ENCODE results near the gene LIPK. TPM values are rescaled to one million over a fixed set of nuclear protein-coding genes. Genes with fewer than 3 reads are reported as not detected.

The LIPK gene
- polyA plus RNA-seq, 3 donors, result not detected

DNA sequence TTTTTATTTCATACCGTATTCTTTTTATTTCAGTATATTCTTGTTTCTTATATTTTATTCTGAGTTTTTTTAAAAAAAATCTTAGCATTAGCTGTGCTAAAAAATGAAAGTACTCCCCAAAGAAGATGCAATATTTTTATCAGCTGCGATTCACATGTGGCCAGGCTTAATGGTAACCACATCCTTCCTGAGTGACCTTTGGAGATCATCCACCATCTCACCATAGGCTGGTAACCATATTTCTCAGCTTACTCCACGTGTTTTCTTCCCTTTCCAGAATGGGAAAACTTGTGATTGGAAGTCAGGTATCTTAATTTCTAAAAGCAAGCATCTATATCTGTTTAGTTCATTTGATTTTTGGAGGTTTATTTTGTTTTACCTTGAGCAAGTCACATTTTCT lies 77.7 kb downstream of the LIPK start:
- no peak for DNase-seq

DNA sequence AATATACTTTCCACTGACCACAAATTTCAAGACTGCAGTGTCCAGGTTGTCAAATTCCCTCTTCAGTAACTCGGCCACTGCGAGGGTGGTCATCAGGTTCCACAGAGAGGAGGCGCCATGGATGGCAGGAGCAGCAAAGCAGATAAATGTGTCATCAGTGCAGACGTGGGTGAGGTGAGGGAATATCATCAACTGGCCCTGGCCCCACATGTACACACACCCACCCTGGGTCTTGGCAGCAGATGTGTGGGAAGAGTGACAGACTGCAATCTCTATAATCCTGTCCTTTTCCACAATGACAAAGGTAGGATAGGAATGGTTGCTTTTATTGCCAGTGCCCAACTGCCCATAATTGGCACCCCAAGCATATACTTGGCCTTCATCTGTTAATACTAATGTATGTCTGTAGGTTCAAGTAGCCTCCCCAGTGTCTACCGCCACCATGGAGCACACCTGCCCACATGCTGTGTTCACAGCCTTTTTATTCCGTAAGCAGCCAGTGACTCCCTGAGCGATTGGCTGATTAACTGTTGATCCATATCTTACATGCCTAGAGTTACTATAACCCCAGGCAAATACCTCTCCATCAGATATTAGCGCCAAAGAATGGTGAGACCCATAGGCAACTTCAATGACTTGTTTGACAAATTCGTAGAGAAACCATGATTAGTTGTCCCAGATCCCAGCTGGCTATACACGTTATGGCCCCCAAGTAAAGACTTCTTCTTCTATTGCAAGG lies 80.2 kb downstream of the LIPK start:
- DNase-seq, result no peak

DNA sequence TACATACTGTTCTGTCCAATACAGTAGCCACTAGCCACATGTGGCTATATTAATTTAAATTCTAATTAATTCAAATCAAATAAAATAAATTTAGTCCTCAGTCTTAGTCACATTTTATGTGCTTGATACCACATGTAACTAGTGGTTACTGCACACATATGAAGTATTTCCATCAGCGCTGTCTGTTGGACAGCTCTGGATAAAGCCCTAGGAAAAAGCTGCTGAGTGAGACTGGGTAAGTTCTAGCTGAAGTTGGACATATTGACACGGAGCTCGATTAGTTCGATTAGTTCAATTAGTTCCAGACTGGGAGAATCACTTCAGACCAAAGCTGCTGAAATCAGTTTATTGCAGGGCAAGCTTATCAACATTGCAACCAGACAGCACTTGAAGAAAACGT lies 81.4 kb downstream of the LIPK start:
- no peak for DNase-seq

DNA sequence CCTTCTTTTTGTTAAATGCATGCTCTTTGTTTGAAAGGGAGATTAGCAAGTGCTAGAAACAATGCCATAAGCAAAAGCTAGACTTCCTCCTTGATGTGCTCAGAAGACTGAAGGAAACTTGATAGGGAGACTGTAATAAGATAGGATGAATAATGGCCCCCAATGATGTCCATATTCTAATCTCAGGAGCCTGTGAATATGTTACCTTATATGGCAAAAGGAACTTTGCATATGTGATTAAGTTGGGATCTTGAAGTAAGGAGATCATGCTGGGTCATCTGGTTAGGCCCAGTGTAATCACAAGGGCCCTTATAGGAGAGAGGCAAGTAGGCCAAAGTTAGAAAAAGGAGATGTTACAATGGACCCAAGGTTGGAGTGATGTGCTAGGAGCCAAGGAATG lies 82.9 kb downstream of the LIPK start:
- DNase-seq, result no peak

DNA sequence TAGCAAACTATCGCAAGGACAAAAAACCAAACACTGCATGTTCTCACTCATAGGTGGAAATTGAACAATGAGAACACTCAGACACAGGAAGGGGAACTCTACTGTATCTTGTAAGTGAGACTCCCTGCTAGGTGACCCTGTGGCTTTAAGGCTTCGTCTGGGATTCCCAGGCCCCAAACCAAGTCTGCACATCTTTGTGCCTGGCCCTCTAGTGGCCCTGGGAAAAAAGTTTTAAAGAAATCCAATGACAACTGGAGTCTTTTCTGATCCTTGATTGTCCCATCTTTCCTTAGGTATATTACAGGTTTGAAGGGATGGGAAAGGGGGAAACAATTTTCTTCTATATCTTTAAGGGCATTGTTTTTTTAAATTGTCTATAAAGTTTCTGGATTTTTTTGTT lies 85.9 kb downstream of the LIPK start:
- peak; percentile 10 for DNase-seq

DNA sequence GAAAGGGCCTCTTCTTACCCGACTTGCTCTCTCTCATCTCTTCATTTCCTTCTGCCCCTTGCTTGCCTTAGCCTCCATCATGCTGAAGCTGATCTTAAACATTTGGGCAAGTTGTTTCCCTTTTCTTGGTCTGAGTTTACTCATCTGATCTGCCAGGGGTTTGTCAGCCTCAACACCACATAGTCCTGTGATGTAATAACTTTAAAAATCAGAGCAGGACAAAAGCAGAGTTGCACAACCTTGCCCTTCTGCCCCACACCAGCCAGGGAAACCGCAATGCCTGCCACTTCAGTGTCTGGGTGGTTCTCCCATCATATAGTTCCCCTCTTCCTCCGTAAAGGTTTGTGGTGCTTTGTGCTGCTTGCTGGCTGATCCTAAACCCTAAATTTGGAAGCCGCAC lies 86.6 kb downstream of the LIPK start:
- no peak for DNase-seq

DNA sequence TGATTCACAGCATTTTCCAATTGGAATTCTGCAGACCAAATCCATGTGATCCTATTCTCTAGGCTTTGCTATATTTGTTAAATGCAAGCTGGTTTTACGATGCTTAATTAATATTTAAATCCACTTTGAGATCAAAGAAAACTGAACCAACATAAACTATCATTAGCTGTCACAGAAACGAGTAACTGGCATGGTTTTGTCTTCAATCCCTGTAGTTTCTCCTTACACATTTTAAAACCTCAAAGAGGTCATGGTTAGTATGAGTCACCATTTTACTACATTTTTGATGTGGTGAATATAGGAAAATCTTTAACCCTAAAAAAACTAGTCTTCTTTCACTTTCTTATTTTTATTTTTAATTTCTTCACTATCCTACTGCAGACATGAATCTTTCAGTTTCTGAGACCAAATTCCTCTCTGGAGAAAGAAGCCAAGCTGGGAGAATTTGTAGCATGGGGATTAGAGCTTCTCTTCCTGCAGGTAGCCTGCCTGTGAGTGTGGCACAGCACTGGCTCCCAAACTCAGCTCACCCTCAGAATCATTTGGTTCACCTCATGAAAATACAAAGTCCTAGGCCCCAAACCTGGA lies 87.8 kb downstream of the LIPK start:
- no peak for DNase-seq

DNA sequence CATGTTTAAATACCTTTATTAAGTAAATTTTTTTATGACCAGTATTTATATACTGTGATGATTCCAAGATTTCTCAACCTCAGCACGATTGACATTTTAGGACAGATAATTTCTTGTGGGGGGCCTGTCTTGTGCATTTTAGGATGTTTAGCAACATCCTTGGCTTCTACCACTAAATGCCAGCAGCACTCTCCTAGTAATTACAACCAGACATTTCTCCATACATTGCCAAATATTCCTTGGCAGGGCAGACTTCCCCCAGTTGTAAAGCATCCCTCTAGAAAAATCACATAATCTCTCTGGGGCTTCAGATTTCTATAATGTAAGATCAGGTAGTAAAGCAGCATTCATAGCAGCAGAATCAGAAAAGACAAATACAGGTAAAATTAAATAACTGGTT lies 88.7 kb downstream of the LIPK start:
- no peak for DNase-seq

DNA sequence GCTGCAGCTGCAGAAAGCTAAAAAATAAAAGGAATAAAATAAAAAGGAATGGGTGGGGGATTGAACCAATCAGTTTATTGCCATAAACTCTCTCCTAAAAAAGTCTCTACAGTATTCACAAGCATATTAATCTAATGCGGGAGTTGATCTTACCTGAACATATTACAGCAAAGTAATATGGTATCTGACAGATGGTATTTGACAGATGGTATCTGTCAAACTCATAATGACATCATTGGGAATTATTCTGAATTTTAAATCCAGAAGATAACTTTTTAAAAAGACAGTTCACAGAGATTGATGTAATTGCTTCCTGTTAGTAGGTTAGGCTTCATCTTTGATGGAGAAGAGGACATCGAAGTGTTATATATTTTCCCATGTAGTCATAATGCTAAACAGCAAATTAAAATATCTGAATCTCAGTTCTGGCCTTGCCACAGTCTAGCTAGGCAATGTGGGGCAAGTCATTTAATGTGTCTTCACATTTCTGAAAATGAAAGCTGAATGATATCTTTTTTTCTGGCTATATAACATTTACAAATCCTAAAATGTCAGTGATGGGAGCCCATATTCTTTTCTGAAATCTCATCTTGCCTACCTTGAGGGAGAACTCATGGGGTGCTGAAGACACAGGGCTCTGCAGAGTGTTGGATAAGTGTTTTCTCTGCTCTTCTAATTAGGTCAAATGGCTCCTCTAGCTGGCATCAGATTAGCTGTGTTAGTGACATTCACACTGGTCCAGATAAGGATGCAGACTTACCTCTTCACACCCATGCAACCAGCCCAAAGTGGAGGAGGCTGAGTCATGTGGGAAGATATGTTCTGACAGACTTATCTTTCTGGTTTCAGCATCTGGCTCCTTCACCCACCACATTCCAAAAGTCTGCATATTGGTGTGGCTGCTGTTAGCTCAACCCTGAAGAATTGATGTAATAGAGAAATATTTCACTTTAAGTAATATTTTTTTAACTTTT lies 94.4 kb downstream of the LIPK start:
- no peak for DNase-seq

Other genes with a start within 250 kb of the LIPK start
- 10 to 100 TPM; 16.8 to 18.4 (median 16.9) TPM for gene RNLS, start 122.9 kb upstream of the LIPK start, polyA plus RNA-seq (ENCODE audit: insufficient read length in 3 of 3)
- gene LIPJ, start 119.5 kb upstream of the LIPK start, polyA plus RNA-seq (ENCODE audit: insufficient read length in 3 of 3), result under 1 TPM; 0.10 to 0.40 (median 0.23) TPM
- under 1 TPM in 2 of 3 donors, not detected in 1; 0.20 to 0.35 TPM for gene LIPF, start 41.8 kb upstream of the LIPK start, polyA plus RNA-seq (ENCODE audit: insufficient read length in 3 of 3)
- gene LIPN, start 53.8 kb downstream of the LIPK start, polyA plus RNA-seq (ENCODE audit: insufficient read length in 3 of 3), result not detected
- not detected for gene LIPM, start 96.5 kb downstream of the LIPK start, polyA plus RNA-seq (ENCODE audit: insufficient read length in 3 of 3)
- gene ANKRD22, start 145.6 kb downstream of the LIPK start, polyA plus RNA-seq (ENCODE audit: insufficient read length in 3 of 3), result under 1 TPM; 0.28 to 0.41 (median 0.29) TPM
- gene STAMBPL1, start 174.0 kb downstream of the LIPK start, polyA plus RNA-seq (ENCODE audit: insufficient read length in 3 of 3), result 1 to 10 TPM; 1.4 to 2.0 (median 1.5) TPM
- 100 to 1,000 TPM; 106 to 188 (median 146) TPM for gene ACTA2, start 246.5 kb downstream of the LIPK start, polyA plus RNA-seq (ENCODE audit: insufficient read length in 3 of 3)